Esophagus muscularis mucosa (tissue), 4 donors: ENCODE data around the gene TAOK1. TPM values are rescaled to one million over a fixed set of nuclear protein-coding genes. Genes with fewer than 3 reads are reported as not detected.

Experiments used
- DNase-seq: peaks from one replicate; pipeline ENCODE4 v3.0.0-alpha.2; 2017; ENCODE audit errors: extremely low spot score
- H3K27ac ChIP-seq, 4 donors: fragments of 200-600 bp; sonication (generic); replicated peaks in 1 of 4; 1 replicate in 3 of 4; 2 replicates in 1 of 4; pipeline ENCODE4 v1.5.1; 2016 to 2019; ENCODE audit warnings: mild to moderate bottlenecking in 1 of 4
- H3K27me3 ChIP-seq, 4 donors: fragments of 200-600 bp; sonication (generic); one replicate each; pipeline versions ENCODE4 v1.5.1 to v1.6.0; 2016 to 2019
- H3K36me3 ChIP-seq, 4 donors: fragments of 200-600 bp; sonication (generic); one replicate each; pipeline ENCODE4 v1.5.1; 2016 to 2019
- H3K4me1 ChIP-seq, 4 donors: fragments of 200-600 bp; sonication (generic); one replicate each; pipeline ENCODE4 v1.5.1; 2016 to 2019
- H3K4me3 ChIP-seq, 4 donors: fragments of 200-600 bp; sonication (generic); 1 replicate in 2 of 4; 2 replicates in 2 of 4; pipeline ENCODE4 v1.5.1; 2016 to 2019; ENCODE audit warnings: mild to moderate bottlenecking in 4 of 4, moderate library complexity in 1 of 4
- H3K9me3 ChIP-seq, 4 donors: fragments of 200-600 bp; sonication (generic); 1 replicate in 3 of 4; 2 replicates in 1 of 4; pipeline ENCODE4 v1.5.1; 2016 to 2019
- EP300 ChIP-seq: sonication (generic); formaldehyde crosslinking; IDR thresholded peaks from one replicate; pipeline ENCODE4 v1.6.1; 2017; ENCODE audit warnings: antibody characterized with exemption
- POLR2A ChIP-seq: fragments of 450-650 bp; IDR thresholded peaks from one replicate; pipeline ENCODE4 v1.6.1; 2017; ENCODE audit warnings: antibody characterized with exemption, moderate library complexity, mild to moderate bottlenecking, low read depth
- POLR2AphosphoS5 ChIP-seq, 2 donors: sonication (generic); formaldehyde crosslinking; IDR thresholded peaks; one replicate each; pipeline ENCODE4 v1.6.1; 2017; ENCODE audit warnings: antibody characterized with exemption in 2 of 2
- WGBS: methylation state at CpG from one replicate; pipeline ENCODE4 v1.1.5; 2018; 5-methylcytosine and 5-hydroxymethylcytosine counted together
- intact Hi-C: fragments of 100-400 bp; cut with DNase I; formaldehyde crosslinking; loops from one replicate; pipeline ENCODE4 v1.15.1; 2023
- total RNA-seq, 4 donors: library from RNA; depleted of rRNA; stranded (reverse); fragments of >200 nt; gene quantifications; one replicate each; pipeline versions ENCODE4 v1.1.0 to v1.2.1, GENCODE V29; 2016
- TF ChIP-seq, protein P1 (sequence below), 3 experiments: fragments of 200-600 bp in 2 of 3; fragments of 450-650 bp in 1 of 3; sonication (generic) in 2 of 3; IDR thresholded peaks; one replicate each; pipeline ENCODE4 v1.5.1; 2017 to 2019; ENCODE audit warnings: antibody characterized with exemption in 3 of 3, mild to moderate bottlenecking in 2 of 3, moderate library complexity in 1 of 3

TAOK1 gene
- total RNA-seq, 4 donors from 2014 or later, result 48.7 to 73.1 (median 58.9) TPM

DNA sequence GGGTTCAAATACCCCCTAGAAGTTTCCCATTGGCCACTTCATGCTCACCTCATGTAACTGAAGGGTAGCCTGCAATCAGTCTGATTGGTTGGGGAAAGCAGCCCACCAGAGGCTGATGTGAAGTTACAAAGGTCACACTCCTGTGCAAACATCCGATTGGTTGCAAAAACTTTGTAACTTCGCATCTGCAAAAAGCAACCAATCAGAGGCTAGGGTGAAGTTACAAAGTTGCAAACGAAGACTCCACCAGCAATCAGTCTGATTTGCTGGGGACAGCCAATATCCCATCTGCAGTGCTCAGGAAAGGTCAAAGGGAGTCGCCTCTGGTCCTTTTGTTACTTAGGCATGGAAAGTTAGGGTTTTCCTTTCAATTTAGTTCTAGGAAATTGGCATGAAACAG is 40.1 kb downstream of the TAOK1 start:
- Histone ChIP-seq H3K9me3 (no peaks in the 10 kb centered on the region), H3K27me3 (no peaks in the 10 kb centered on the region), H3K27ac (no peak overlapping the region), H3K4me1 (peaks cover 20 to 28% (median 25%) of the 10 kb centered on the region in 4 donors), H3K4me3 (no peak overlapping the region), H3K36me3 (no peaks in the 10 kb centered on the region)
- TF ChIP-seq POLR2A (no peak), POLR2AphosphoS5 (IDR thresholded peaks at IDR 0.05) (no peak)
- intact Hi-C loops, result no loop called here
- no peak for DNase-seq
- 86% methylated on average over 4 of the region's 4 CpGs for WGBS

DNA sequence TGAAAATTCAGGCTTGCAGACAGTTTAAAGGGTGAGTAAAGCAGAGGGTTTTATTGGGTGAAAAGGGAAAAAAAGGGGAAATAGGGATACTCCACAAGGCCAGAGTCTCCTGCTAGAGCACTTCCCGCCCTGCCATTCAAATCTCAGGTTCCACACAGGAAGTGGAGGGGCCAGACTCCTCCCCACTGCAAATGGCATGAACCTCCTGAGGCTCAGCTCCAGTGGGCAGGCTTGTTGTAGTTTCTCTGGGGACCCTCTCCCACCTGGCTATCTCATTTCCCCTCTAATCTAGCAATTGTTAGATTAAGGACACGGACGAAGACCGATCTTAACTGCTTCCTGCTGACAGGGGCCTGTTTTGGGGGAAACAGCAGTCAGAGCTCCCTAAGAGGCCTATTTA is 43.4 kb downstream of the TAOK1 start:
- no peak overlapping the region for H3K4me3 ChIP-seq
- H3K36me3 ChIP-seq, result no peaks in the 10 kb centered on the region
- no peaks in the 10 kb centered on the region for H3K9me3 ChIP-seq
- TF ChIP-seq EP300, result no peak
- TF ChIP-seq POLR2AphosphoS5 (IDR thresholded peaks at IDR 0.05), result no peak
- no peak for TF ChIP-seq POLR2A
- TF ChIP-seq, protein P1, sequence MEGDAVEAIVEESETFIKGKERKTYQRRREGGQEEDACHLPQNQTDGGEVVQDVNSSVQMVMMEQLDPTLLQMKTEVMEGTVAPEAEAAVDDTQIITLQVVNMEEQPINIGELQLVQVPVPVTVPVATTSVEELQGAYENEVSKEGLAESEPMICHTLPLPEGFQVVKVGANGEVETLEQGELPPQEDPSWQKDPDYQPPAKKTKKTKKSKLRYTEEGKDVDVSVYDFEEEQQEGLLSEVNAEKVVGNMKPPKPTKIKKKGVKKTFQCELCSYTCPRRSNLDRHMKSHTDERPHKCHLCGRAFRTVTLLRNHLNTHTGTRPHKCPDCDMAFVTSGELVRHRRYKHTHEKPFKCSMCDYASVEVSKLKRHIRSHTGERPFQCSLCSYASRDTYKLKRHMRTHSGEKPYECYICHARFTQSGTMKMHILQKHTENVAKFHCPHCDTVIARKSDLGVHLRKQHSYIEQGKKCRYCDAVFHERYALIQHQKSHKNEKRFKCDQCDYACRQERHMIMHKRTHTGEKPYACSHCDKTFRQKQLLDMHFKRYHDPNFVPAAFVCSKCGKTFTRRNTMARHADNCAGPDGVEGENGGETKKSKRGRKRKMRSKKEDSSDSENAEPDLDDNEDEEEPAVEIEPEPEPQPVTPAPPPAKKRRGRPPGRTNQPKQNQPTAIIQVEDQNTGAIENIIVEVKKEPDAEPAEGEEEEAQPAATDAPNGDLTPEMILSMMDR (IDR thresholded peaks at IDR 0.05), result no peak
- no peaks in the 10 kb centered on the region for H3K27me3 ChIP-seq
- 50% methylated on average over 4 of the region's 4 CpGs for WGBS
- intact Hi-C loops, result no loop called here
- H3K4me1 ChIP-seq, result peaks cover 19 to 47% (median 24%) of the 10 kb centered on the region in 4 donors
- DNase-seq, result no peak
- no peak overlapping the region for H3K27ac ChIP-seq

DNA sequence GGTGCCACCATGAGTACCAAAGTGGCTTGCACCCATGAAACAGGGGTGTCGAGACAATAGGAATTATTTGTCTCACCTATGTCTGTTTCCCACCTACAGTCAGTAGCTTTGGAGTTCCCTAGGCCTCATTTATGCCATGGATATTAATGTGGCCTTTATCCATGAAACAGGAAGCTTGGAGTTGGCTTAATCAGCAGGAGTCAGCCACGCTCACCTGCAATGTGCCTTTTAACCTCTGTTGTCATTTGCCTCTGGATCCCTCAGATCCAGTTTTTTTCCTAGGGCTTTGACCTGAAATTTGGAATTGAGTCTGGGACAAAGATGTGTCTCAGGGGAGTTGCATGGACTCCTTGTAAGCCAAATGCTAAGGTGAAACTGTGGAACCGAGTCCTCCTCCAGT is 44.4 kb downstream of the TAOK1 start:
- Histone ChIP-seq H3K27me3 (no peaks in the 10 kb centered on the region), H3K9me3 (no peaks in the 10 kb centered on the region), H3K27ac (no peak overlapping the region), H3K36me3 (no peaks in the 10 kb centered on the region), H3K4me1 (peaks cover 19 to 47% (median 24%) of the 10 kb centered on the region in 4 donors), H3K4me3 (no peak overlapping the region)
- intact Hi-C loops, result no loop called here
- DNase-seq, result no peak
- 90% methylated on average over 3 of the region's 3 CpGs for WGBS
- TF ChIP-seq POLR2A, result no peak
- TF ChIP-seq EP300, result no peak
- no peak for TF ChIP-seq POLR2AphosphoS5 (IDR thresholded peaks at IDR 0.05)
- TF ChIP-seq, protein P1 (IDR thresholded peaks at IDR 0.05), result no peak

DNA sequence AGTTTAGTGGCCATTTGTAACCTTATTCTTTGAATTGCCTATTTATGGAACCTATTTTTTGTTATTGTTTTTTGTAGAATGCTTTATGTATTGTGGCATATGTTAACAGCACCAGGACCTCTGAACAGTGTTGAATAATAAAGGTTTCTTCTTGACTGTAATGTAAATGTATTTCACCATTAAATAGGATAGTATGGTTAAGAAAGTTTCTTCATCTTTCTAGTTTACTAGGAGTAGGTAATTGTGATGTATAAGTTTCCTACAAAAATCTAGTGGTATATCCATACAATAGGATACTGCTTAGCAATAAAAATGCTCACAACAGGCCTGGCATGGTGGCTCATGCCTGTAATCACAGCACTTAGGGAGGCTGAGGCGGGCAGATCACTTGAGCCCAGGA is 52.3 kb downstream of the TAOK1 start:
- intact Hi-C loops, result no loop called here
- no peak overlapping the region for H3K4me3 ChIP-seq
- H3K27ac ChIP-seq, result no peak overlapping the region
- H3K27me3 ChIP-seq, result no peaks in the 10 kb centered on the region
- peaks cover 0 to 3% (median 0%) of the 10 kb centered on the region in 4 donors for H3K36me3 ChIP-seq
- WGBS, result 100% methylated on average over 1 of the region's 1 CpG
- H3K4me1 ChIP-seq, result peaks cover 7 to 51% (median 34%) of the 10 kb centered on the region in 4 donors
- no peak for DNase-seq
- TF ChIP-seq POLR2A (no peak), EP300 (no peak), POLR2AphosphoS5 (IDR thresholded peaks at IDR 0.05) (no peak)
- TF ChIP-seq, protein P1 (IDR thresholded peaks at IDR 0.05), result no peak
- H3K9me3 ChIP-seq, result no peaks in the 10 kb centered on the region

DNA sequence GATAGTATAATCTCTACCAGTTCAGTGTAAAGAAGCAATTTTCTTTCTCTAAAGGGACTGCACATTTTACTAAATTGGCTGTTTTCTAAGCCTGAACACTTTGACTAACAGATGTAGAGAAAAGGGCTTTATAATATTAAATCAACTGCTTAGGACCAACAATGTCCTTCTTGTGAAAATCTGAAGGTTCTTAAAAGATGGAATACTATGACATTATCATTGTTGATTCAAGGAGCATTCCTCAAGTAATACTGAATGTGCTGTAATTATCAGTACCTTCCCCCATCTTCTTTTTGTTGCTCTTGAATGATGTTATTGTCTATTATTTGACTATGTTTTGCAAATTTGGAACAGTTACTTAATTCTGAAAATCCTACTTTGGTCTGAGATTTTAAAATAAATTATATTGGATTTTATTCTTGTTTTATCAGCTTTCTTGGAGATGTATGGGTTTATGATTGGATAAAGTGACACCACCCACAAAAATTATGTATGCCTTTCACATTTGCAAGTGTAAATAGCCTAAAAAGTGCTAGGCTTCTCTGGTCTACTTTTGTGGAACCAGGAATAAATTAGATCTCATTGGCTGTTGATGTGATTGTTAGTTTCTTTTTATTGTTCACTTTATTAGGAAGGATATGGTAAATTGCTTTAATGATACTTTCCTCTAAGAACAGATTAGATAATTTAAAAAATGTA is 53.0 kb downstream of the TAOK1 start:
- Histone ChIP-seq H3K36me3 (peaks cover 0 to 3% (median 0%) of the 10 kb centered on the region in 4 donors), H3K4me3 (no peak overlapping the region), H3K9me3 (no peaks in the 10 kb centered on the region), H3K27me3 (no peaks in the 10 kb centered on the region), H3K27ac (no peak overlapping the region), H3K4me1 (peaks cover 7 to 56% (median 38%) of the 10 kb centered on the region in 4 donors)
- intact Hi-C loops, result no loop called here
- no peak for TF ChIP-seq EP300
- TF ChIP-seq, protein P1 (IDR thresholded peaks at IDR 0.05), result no peak
- no peak for TF ChIP-seq POLR2AphosphoS5 (IDR thresholded peaks at IDR 0.05)
- no peak for TF ChIP-seq POLR2A
- no peak for DNase-seq
